ENCODE measurements around the gene ADD2.
"Not testable (repeated sequence)": the region's sequence is repeated elsewhere in the genome, so short reads cannot be mapped to it uniquely, and the experiment has no call there.

ADD2 gene

DNA sequence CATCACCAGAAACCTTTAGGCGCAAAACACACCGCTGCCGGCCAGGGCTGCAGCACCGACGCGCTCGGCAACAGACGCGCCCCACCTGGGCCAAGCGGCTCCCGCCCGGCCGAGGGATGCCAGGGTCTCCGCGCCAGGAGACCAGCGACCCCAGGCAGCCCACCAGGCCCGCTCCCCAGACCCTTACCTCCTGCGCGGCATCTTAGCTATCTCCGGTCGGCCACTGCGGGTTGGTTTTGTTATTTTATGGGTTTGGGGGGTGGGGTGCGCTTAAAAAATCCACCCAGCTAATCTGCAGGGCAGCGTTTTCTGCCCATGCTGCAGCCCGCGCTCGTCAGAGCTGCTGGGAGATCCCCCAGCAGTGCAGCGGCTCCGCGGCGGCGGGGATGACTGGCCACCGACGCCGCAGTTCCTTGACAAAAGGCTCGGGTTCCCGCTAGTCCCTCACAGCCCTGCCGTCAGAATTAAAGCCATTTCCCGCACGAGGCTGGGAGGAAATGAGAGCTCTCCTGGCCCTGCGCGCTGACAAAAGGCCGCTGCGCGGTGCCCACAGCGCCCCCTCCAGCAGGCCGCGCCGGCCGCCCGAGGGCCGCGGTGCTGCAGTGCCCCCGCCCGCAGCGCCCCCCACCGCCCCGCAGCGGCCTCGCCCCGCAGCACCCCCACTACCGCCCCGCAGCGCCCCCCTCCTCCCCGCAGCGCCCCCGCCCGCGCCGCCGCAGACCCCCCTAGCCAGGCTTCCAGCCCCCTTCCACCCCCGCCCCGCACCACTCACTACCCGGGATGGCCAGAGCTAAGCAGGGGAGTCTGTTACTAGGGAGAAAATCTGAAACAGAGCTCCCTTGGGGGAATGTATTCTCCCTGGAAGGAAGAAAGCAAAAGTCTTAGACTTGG is at the start of gene ADD2:
Gene ADD2, minus strand, starts transcription at position 502 of the 891 bp plus-strand sequence. CDS start 61,792 bp downstream, outside the sequence.
- peak; percentile 58 for DNase-seq

- DNase-seq, result no peak
Measured at GRCh38 chr2:70817284-70817954, 49.4 kb upstream of the ADD2 start.

DNA sequence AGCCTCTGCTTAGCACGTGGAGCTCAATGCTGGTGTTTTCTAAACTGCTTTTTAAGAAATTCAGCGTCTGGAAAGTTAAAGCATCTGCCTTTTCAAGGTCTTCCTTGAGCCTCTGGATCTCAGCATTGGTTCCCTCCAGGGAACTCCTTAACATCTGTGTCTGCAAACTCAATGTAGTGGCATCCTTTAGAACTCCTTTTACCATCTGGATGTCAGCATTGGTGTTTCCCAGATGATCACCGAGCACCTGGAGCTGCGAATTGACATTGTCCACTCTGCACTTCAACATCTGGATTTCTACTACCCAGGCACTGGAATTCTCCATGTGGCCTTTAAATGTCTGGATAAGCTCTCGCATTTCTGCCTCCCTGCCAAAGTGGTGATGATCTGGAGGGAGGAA is 48.7 kb upstream of the ADD2 start:
- DNase-seq, result no peak

GRCh38 chr2:70808983-70809958 is 41.3 kb upstream of the ADD2 start:
- no peak for DNase-seq

GRCh38 chr2:70807828-70808118 is 39.8 kb upstream of the ADD2 start:
- DNase-seq, result no peak

- DNase-seq, result no peak
Measured at GRCh38 chr2:70807102-70807827, 39.3 kb upstream of the ADD2 start.

- DNase-seq, result no peak
Measured at GRCh38 chr2:70806620-70807019, 38.6 kb upstream of the ADD2 start.

DNA sequence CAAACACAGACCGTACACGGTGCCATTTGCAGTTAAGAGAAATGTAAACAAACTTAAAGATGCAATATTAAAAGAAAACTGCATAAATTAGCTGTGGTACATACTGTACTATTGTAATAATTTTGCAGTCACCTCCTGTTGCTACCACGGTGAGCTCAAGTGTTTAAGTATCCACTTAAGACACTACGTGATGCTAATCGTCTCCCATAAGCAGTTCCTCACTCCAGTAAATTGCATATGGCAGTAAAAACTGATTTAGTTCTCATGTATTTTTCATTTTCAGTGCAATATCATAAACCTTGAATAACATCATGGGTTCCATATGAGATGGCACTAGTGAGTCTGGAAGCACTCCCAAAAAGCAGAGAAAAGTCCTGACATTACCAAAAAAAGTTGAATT is 38.0 kb upstream of the ADD2 start:
- no peak for DNase-seq

DNA sequence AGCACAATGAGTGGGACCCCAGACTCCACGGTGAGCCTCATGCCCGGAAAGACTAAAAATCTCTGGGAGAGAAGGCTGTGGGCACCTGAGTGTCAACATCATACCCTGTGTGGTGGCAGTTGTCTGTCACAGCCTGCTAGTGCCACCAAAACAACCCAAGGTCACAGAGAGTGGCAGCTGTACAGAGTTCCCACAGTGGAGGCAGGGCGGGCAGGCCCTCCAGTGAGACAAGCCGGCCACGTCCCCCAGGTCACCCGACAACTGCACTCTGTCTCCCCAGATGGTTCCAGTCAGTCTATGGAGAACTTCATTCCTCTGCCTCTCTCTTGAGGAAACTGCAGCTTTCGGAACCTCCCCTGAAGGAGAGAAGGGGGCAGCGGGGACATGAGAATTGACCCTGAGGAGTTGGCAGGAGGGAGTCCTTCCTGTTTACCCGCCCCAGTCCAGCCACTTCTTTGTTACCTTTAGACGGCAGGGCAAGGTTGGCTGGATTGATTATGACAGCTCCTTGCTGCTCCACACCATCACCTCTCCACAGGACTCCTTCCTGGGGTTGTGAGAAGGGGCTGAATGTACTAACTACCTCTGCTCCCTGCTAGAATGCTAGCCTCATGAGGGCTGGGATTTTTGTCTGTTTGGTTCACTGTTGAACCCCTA is 33.7 kb upstream of the ADD2 start:
- no peak for DNase-seq

DNA sequence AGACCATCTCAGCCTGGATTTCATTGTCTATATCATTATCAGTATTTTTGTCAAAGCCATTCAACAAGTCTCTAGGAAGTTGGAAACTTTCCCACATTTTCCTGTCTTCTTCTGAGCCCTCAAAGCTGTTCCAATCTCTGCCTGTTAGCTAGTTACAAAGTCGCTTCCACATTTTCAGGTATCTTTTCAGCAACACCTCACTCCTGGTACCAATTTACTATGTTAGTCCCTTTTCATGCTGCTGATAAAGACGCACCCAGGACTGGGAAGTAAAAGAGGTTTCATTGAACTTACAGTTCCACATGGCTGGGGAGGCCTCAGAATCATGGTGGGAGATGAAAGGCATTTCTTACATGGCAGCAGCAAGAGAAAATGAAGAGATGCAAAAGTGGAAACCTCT is 31.7 kb upstream of the ADD2 start:
- no peak for DNase-seq

- not testable (repeated sequence) for DNase-seq
Measured at GRCh38 chr2:70797996-70798395, 30.0 kb upstream of the ADD2 start.

DNA sequence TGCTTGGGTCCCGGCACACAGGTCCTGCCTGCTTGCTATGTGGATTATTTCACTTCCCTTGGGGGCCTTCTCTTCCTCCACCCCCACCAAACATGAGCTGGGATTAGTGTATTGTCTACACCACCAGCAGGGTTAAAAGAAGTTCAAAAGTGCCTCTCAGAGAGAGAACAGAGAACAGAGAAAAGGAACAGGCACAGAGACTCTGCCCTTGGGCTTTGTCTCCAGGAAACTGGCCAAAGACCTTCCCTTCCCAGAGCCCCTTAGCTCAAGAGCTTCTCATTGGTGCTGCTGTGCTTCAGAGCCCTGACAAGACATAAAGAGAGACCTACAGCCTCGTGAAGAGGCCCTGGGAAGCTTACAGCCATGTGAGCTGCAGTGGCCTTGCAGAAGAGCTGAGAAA is 29.5 kb upstream of the ADD2 start:
- no peak for DNase-seq

GRCh38 chr2:70796262-70796661 is 28.3 kb upstream of the ADD2 start:
- DNase-seq, result no peak

- DNase-seq, result no peak
Measured at GRCh38 chr2:70795164-70795995, 27.4 kb upstream of the ADD2 start.

DNA sequence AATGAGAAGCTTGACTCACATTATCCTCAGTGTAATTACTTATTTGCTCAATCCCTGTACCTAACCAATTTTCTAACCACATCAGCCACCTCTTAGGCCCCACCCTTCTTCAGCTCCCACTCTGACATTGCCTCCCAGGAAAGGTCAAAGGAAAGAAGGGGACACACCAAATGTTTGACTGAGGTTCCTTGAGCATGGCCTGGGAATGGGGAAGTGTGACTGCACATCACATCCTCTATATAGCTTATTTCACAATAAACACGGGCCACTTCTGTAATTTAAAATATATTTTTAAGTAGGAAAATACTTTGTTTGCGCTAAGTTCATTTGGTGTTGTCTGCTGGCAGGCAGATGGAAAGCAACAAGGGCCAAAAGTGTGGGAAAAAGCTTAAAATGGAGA is 25.4 kb upstream of the ADD2 start:
- DNase-seq, result no peak

GRCh38 chr2:70790136-70790828 is 22.3 kb upstream of the ADD2 start, which contains the start of gene FIGLA:
TSS of gene FIGLA (minus strand) at chr2:70790643. CDS start at chr2:70790638, 5 bp downstream.
- DNase-seq, result no peak

DNA sequence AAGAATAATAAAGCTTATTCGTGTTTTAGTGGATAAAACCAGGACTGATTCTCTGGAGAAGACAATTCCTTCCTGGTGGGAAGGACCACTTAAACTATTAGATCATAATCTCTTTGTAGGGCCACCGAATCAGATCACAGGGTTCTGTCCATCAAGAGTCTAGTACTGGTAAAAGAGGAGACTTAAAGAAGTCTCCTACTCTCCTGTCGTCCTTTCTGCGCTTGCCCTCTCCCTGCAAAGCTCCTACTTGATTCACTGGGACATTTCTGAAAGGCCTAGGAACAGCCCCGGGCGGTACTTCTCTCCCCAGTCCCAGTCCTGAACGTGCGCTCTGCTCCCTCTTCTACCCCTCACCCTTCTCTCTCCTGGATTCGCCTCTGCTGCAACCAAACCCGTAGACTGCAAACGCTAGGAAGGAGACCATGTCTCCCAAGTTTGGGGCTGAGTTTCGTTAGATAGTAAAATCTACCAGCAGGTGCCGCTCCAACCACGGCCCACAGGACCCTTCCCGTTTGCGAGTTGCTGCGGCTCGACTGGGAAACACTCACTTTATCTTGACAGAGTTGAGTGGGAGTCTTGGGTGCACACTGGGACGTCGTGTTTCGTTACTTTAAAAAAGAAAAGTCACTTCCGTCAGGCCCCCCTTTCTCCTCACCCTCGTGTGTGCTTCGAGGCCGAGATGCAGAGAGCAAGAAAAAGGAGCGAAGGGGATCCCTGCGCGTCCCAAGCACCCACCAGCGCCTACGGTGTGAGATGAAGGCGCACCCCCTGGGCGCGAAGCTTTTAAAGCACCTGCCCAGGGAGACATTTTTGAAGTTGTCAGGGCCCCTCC is 21.5 kb upstream of the ADD2 start:
- DNase-seq, result peak; percentile 75

GRCh38 chr2:70785137-70785911 is 17.3 kb upstream of the ADD2 start:
- DNase-seq, result peak; percentile 49

DNA sequence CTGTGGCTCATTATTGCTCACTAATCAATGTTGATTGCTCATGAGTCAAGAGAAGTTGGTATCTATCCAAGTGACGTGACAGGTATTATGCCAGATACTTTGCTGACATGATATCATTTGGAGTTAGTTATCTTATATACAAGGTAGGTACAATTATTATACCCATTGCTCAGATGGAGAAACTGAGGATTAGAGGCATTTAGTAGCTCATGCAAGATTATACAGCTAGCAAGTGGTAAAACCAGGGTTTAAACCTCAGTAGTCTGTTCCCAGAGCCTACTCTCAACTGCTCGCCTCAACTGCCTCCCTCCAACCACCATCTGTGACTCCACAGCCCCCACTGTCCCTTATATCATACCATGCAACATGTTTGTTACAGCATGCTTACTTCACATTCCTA is 16.3 kb upstream of the ADD2 start:
- DNase-seq, result no peak
